Skin epidermis (tissue), 12 donors: ENCODE data around the gene LMBR1.
"Not testable (repeated sequence)": the region's sequence is repeated elsewhere in the genome, so short reads cannot be mapped to it uniquely, and the experiment has no call there.

Experiments used
- H3K27ac ChIP-seq, 21 experiments: fragments of 200-600 bp; sonication (generic) in 11 of 21; one replicate each; pipeline ENCODE4 v1.5.0; 2020; ENCODE audit warnings: mild to moderate bottlenecking in 3 of 21, inconsistent platforms in 2 of 21, moderate library complexity in 2 of 21
- H3K4me3 ChIP-seq, 7 experiments: fragments of 200-600 bp; sonication (generic) in 2 of 7; one replicate each; pipeline ENCODE4 v1.5.0; 2020; ENCODE audit warnings: inconsistent platforms in 2 of 7, mild to moderate bottlenecking in 2 of 7, moderate library complexity in 1 of 7

Gene LMBR1

GRCh38 chr7:156640949-156641485 is 252.0 kb downstream of the LMBR1 start:
- peak overlapping the region; percentile 58 to 93 (median 87) for H3K27ac ChIP-seq
- H3K4me3 ChIP-seq = peak overlapping the region; percentile 59 to 87 (median 67)

GRCh38 chr7:156640257-156640948 is 252.6 kb downstream of the LMBR1 start, which contains the start of gene RNF32:
TSS of gene RNF32 (plus strand) at chr7:156640774. CDS start at chr7:156643878, 3,104 bp downstream.
- Histone ChIP-seq H3K27ac (peak within 1 kb of the TSS; percentile 58 to 93 (median 87)), H3K4me3 (peak within 1 kb of the TSS; percentile 59 to 87 (median 67))

- Histone ChIP-seq H3K27ac (peak overlapping the region in 20 of 21 experiments; percentile 52 to 93 (median 85)), H3K4me3 (peak overlapping the region; percentile 59 to 87 (median 67))
Measured at GRCh38 chr7:156639426-156640256, 253.3 kb downstream of the LMBR1 start.

GRCh38 chr7:156638443-156639077 is 254.4 kb downstream of the LMBR1 start:
- no peak overlapping the region for H3K27ac ChIP-seq
- H3K4me3 ChIP-seq = no peak overlapping the region

- not testable (repeated sequence) for H3K27ac ChIP-seq, H3K4me3 ChIP-seq
Measured at GRCh38 chr7:156637093-156637492, 255.9 kb downstream of the LMBR1 start.

- Histone ChIP-seq H3K4me3 (no peak overlapping the region), H3K27ac (no peak overlapping the region)
Measured at GRCh38 chr7:156635529-156636385, 257.2 kb downstream of the LMBR1 start.

GRCh38 chr7:156634117-156634516 is 258.9 kb downstream of the LMBR1 start:
- no peak overlapping the region for H3K27ac ChIP-seq
- no peak overlapping the region for H3K4me3 ChIP-seq

GRCh38 chr7:156629873-156630272 is 263.1 kb downstream of the LMBR1 start:
- H3K27ac ChIP-seq = no peak overlapping the region
- H3K4me3 ChIP-seq = no peak overlapping the region

GRCh38 chr7:156628562-156628961 is 264.4 kb downstream of the LMBR1 start:
- Histone ChIP-seq H3K27ac (no peak overlapping the region), H3K4me3 (no peak overlapping the region)
